Spleen (tissue), 11 donors: ENCODE results near the gene POLE. TPM values are rescaled to one million over a fixed set of nuclear protein-coding genes. Genes with fewer than 3 reads are reported as not detected.
A peak's percentile ranks its signal among the peaks of the same experiment; 100 is the strongest.

Experiments used
- DNase-seq: peaks from one replicate; pipeline ENCODE4 v3.0.0-alpha.2; 2020
- H3K27ac ChIP-seq, 8 donors: fragments of 200-600 bp; sonication (generic) in 7 of 8; 1 replicate in 4 of 8; 2 replicates in 4 of 8; pipeline versions ENCODE4 v1.5.0 to v1.8.0; 2016 to 2021; ENCODE audit warnings: inconsistent platforms in 4 of 8, mild to moderate bottlenecking in 4 of 8, moderate library complexity in 1 of 8
- H3K27me3 ChIP-seq, 7 donors: fragments of 200-600 bp; sonication (generic) in 6 of 7; replicated peaks in 1 of 7; 1 replicate in 4 of 7; 2 replicates in 3 of 7; pipeline versions ENCODE4 v1.5.0 to v1.8.0; 2016 to 2021; ENCODE audit warnings: inconsistent platforms in 3 of 7, mild to moderate bottlenecking in 1 of 7
- H3K36me3 ChIP-seq, 6 donors: fragments of 200-600 bp; sonication (generic) in 5 of 6; 1 replicate in 4 of 6; 2 replicates in 2 of 6; pipeline versions ENCODE4 v1.5.0 to v1.8.0; 2016 to 2021; ENCODE audit warnings: inconsistent platforms in 2 of 6
- H3K4me1 ChIP-seq, 6 donors: fragments of 200-600 bp; sonication (generic) in 5 of 6; 1 replicate in 3 of 6; 2 replicates in 3 of 6; pipeline versions ENCODE4 v1.5.0 to v1.8.0; 2016 to 2021; ENCODE audit warnings: inconsistent platforms in 3 of 6
- H3K4me3 ChIP-seq, 8 donors: fragments of 200-600 bp; sonication (generic) in 7 of 8; 1 replicate in 4 of 8; 2 replicates in 4 of 8; pipeline versions ENCODE4 v1.5.0 to v1.8.0; 2016 to 2021; ENCODE audit warnings: inconsistent platforms in 4 of 8, mild to moderate bottlenecking in 4 of 8, moderate library complexity in 2 of 8
- H3K9me3 ChIP-seq, 8 donors: fragments of 200-600 bp; sonication (generic) in 7 of 8; 1 replicate in 4 of 8; 2 replicates in 4 of 8; pipeline versions ENCODE4 v1.5.0 to v1.8.0; 2016 to 2021; ENCODE audit warnings: inconsistent platforms in 4 of 8
- CTCF ChIP-seq, 11 experiments: fragments of 200-600 bp in 7 of 11; fragments of 450-650 bp in 4 of 11; sonication (generic) in 4 of 11; IDR thresholded peaks in 8 of 11; conservative IDR thresholded peaks in 3 of 11; 1 replicate in 7 of 11; 2 replicates in 4 of 11; pipeline versions ENCODE4 v1.4.0 to v1.8.0; 2016 to 2021; ENCODE audit warnings: antibody characterized with exemption in 11 of 11, inconsistent platforms in 4 of 11, mild to moderate bottlenecking in 1 of 11
- POLR2A ChIP-seq, 3 donors: fragments of 450-650 bp; IDR thresholded peaks; one replicate each; pipeline ENCODE4 v1.5.1; 2017; ENCODE audit warnings: antibody characterized with exemption in 3 of 3, mild to moderate bottlenecking in 1 of 3
- POLR2AphosphoS5 ChIP-seq, 3 donors: sonication (generic); formaldehyde crosslinking; IDR thresholded peaks; one replicate each; pipeline ENCODE4 v1.5.1; 2017; ENCODE audit warnings: antibody characterized with exemption in 3 of 3
- WGBS, 5 donors: extraction: QIAGEN DNeasy Blood & Tissue Kit in 3 of 5; methylation state at CpG; one replicate each; pipeline versions ENCODE4 v1.1.5 to v1.1.7; 2013 to 2018; 5-methylcytosine and 5-hydroxymethylcytosine counted together
- intact Hi-C: fragments of 100-400 bp; cut with DNase I; formaldehyde crosslinking; loops from one replicate; pipeline ENCODE4 v1.15.0; 2023; ENCODE audit warnings: low total_unique reads
- polyA plus RNA-seq, 3 donors: library from polyadenylated mRNA; stranded (reverse); fragments of 200-250 nt; gene quantifications; one replicate each; pipeline ENCODE4 v1.2.1, GENCODE V29; 2013
- total RNA-seq, 7 donors: library from RNA; depleted of rRNA in 3 of 7; stranded (reverse); fragments of >200 nt in 3 of 7; fragmentation: NEBNext Ultra II Directional in 4 of 7; extraction: Animal tissue kit (Norgen Biotek cat#: 25700) in 4 of 7; gene quantifications; one replicate each; pipeline versions ENCODE4 v1.1.0 to v1.2.1, GENCODE V29; 2016 to 2021
- donor health status: healthy with polysubstance abuse.
- donor health status: DM: no; HTN: no; CAD: no; lungs with moderate emphysema.
- donor health status: DM: no; HTN: no; CAD: no.
- donor health status: Bipolar disorder and iron deficiency.
- donor health status: healthy.
- donor health status: DM: no; HTN: no; CAD: no.
- donor health status: DM: yes; HTN: yes; CAD: no.

The POLE gene
- total and polyA plus RNA-seq, 10 donors, result 18.1 to 122 (median 89.4) TPM

- Histone ChIP-seq H3K4me1 (peaks cover 14 to 44% (median 31%) of the 10 kb centered on the region in 6 donors), H3K4me3 (peak within 1 kb of the TSS; percentile 64 to 98 (median 92)), H3K36me3 (peaks cover 0 to 29% (median 7%) of the 10 kb centered on the region in 6 donors), H3K27ac (peak within 1 kb of the TSS; percentile 39 to 93 (median 86)), H3K27me3 (no peaks in the 10 kb centered on the region), H3K9me3 (peaks cover 0 to 32% (median 15%) of the 10 kb centered on the region in 8 donors)
- DNase-seq, result peak; percentile 97
- WGBS, 5 donors, result 0 to 2% (median 1%) methylated on average over 24 to 94 of the region's 94 CpGs
- intact Hi-C loops, result no loop called here
- TF ChIP-seq CTCF (IDR thresholded peaks at IDR 0.05 in 8 of 11, conservative IDR thresholded peaks at IDR 0.05 in 3 of 11) (peak in 3 of 11 experiments; percentile 18 to 31 (median 25)), POLR2A (IDR thresholded peaks at IDR 0.05) (peak in 1 of 3 donors; percentile 47), POLR2AphosphoS5 (IDR thresholded peaks at IDR 0.05) (peak; percentile 93 to 95 (median 93))
Observed at GRCh38 chr12:132710405-132711079, 23.4 kb upstream of the POLE start, which contains the start of gene PGAM5. PGAM5 (plus strand) TSS chr12:132710842; CDS start chr12:132710877, 35 bp downstream.

GRCh38 chr12:132710043-132710404, 22.9 kb upstream of the POLE start:
- H3K27ac ChIP-seq, result peak overlapping the region; percentile 39 to 93 (median 86)
- WGBS, 5 donors, result 1 to 9% (median 3%) methylated on average over 17 to 26 of the region's 26 CpGs
- peak; percentile 87 for DNase-seq
- peaks cover 0 to 32% (median 15%) of the 10 kb centered on the region in 8 donors for H3K9me3 ChIP-seq
- TF ChIP-seq POLR2AphosphoS5 (IDR thresholded peaks at IDR 0.05), result no peak
- no peak for TF ChIP-seq CTCF (IDR thresholded peaks at IDR 0.05 in 8 of 11, conservative IDR thresholded peaks at IDR 0.05 in 3 of 11)
- no peak for TF ChIP-seq POLR2A (IDR thresholded peaks at IDR 0.05)
- H3K27me3 ChIP-seq, result no peaks in the 10 kb centered on the region
- H3K4me3 ChIP-seq, result peak overlapping the region; percentile 64 to 98 (median 92)
- peaks cover 14 to 44% (median 31%) of the 10 kb centered on the region in 6 donors for H3K4me1 ChIP-seq
- H3K36me3 ChIP-seq, result peaks cover 0 to 24% (median 6%) of the 10 kb centered on the region in 6 donors
- intact Hi-C loops, result no loop called here

GRCh38 chr12:132708150-132708549, 21.0 kb upstream of the POLE start:
- DNase-seq, result no peak
- WGBS, 5 donors, result 80 to 93% (median 92%) methylated on average over 2 of the region's 2 CpGs
- Histone ChIP-seq H3K36me3 (peaks cover 0 to 23% (median 0%) of the 10 kb centered on the region in 6 donors), H3K4me1 (peaks cover 14 to 36% (median 29%) of the 10 kb centered on the region in 6 donors), H3K9me3 (peaks cover 0 to 32% (median 15%) of the 10 kb centered on the region in 8 donors), H3K27me3 (no peaks in the 10 kb centered on the region), H3K27ac (no peak overlapping the region), H3K4me3 (no peak overlapping the region)
- TF ChIP-seq POLR2AphosphoS5 (IDR thresholded peaks at IDR 0.05), result no peak
- no peak for TF ChIP-seq CTCF (IDR thresholded peaks at IDR 0.05 in 8 of 11, conservative IDR thresholded peaks at IDR 0.05 in 3 of 11)
- TF ChIP-seq POLR2A (IDR thresholded peaks at IDR 0.05), result no peak
- intact Hi-C loops, result no loop called here

GRCh38 chr12:132707241-132707640, 20.1 kb upstream of the POLE start:
- Histone ChIP-seq H3K4me3 (no peak overlapping the region), H3K4me1 (peaks cover 14 to 27% (median 20%) of the 10 kb centered on the region in 6 donors), H3K9me3 (peaks cover 0 to 32% (median 15%) of the 10 kb centered on the region in 8 donors), H3K36me3 (peaks cover 0 to 32% (median 3%) of the 10 kb centered on the region in 6 donors), H3K27ac (no peak overlapping the region), H3K27me3 (no peaks in the 10 kb centered on the region)
- intact Hi-C loops, result no loop called here
- 94 to 99% (median 97%) methylated on average over 6 of the region's 6 CpGs for WGBS, 5 donors
- DNase-seq, result no peak
- no peak for TF ChIP-seq POLR2A (IDR thresholded peaks at IDR 0.05)
- TF ChIP-seq POLR2AphosphoS5 (IDR thresholded peaks at IDR 0.05), result no peak
- TF ChIP-seq CTCF (IDR thresholded peaks at IDR 0.05 in 8 of 11, conservative IDR thresholded peaks at IDR 0.05 in 3 of 11), result no peak
